Measurements from ENCODE around the gene ME3. TPM values are rescaled to one million over a fixed set of nuclear protein-coding genes. Genes with fewer than 3 reads are reported as not detected.
A peak's percentile ranks its signal among the peaks of the same experiment; 100 is the strongest.

The ME3 gene
- total RNA-seq, 2 experiments from 2014 or later: 0.66 to 1.0 TPM

- Mint-ChIP-seq H3K4me1 (ENCODE audit: low read depth) (no peaks in the 10 kb centered on the region), H3K36me3 (ENCODE audit: low read depth) (peaks cover 3% of the 10 kb centered on the region), H3K4me3 (no peak overlapping the region), H3K27ac (no peak overlapping the region), H3K9me3 (ENCODE audit: insufficient read depth) (no peaks in the 10 kb centered on the region), H3K27me3 (ENCODE audit: low read depth) (peaks cover 27% of the 10 kb centered on the region)
- ChIA-PET POLR2A (no interaction called here), CTCF (interaction anchor here (1.3 kb wide), 1 partner anchor 36 kb away, joined by 4 read pairs; no protein-coding TSS in a partner anchor)
- ATAC-seq (no peak), DNase-seq (no peak)
Measured at GRCh38 chr11:86644291-86644690, 28.1 kb downstream of the ME3 start.

GRCh38 chr11:86641537-86642261 is 30.7 kb downstream of the ME3 start:
- Mint-ChIP-seq H3K4me1 (ENCODE audit: low read depth) (peaks cover 13% of the 10 kb centered on the region), H3K27me3 (ENCODE audit: low read depth) (peaks cover 31% of the 10 kb centered on the region), H3K27ac (no peak overlapping the region), H3K9me3 (ENCODE audit: insufficient read depth) (peaks cover 10% of the 10 kb centered on the region), H3K4me3 (no peak overlapping the region), H3K36me3 (ENCODE audit: low read depth) (peaks cover 9% of the 10 kb centered on the region)
- DNase-seq: no peak
- CTCF ChIA-PET: no interaction called here
- POLR2A ChIA-PET: no interaction called here
- no peak for ATAC-seq

GRCh38 chr11:86639137-86639536 is 33.3 kb downstream of the ME3 start:
- Mint-ChIP-seq H3K9me3 (ENCODE audit: insufficient read depth) (peaks cover 10% of the 10 kb centered on the region), H3K27me3 (ENCODE audit: low read depth) (peaks cover 30% of the 10 kb centered on the region), H3K27ac (no peak overlapping the region), H3K4me1 (ENCODE audit: low read depth) (peaks cover 13% of the 10 kb centered on the region), H3K36me3 (ENCODE audit: low read depth) (peaks cover 9% of the 10 kb centered on the region), H3K4me3 (no peak overlapping the region)
- ATAC-seq (no peak), DNase-seq (no peak)
- ChIA-PET POLR2A (no interaction called here), CTCF (no interaction called here)

- peaks cover 10% of the 10 kb centered on the region for H3K9me3 Mint-ChIP-seq (ENCODE audit: insufficient read depth)
- ATAC-seq: no peak
Measured at GRCh38 chr11:86638673-86639072, 33.7 kb downstream of the ME3 start.

GRCh38 chr11:86637988-86638387 is 34.4 kb downstream of the ME3 start:
- H3K4me1 Mint-ChIP-seq (ENCODE audit: low read depth): peaks cover 13% of the 10 kb centered on the region
- H3K27ac Mint-ChIP-seq: no peak overlapping the region
- POLR2A ChIA-PET: no interaction called here

More at GRCh38 chr11:86638673-86639072, 33.7 kb downstream of the ME3 start:
- Mint-ChIP-seq H3K4me3 (no peak overlapping the region), H3K36me3 (ENCODE audit: low read depth) (peaks cover 9% of the 10 kb centered on the region), H3K4me1 (ENCODE audit: low read depth) (peaks cover 13% of the 10 kb centered on the region), H3K27ac (no peak overlapping the region), H3K27me3 (ENCODE audit: low read depth) (peaks cover 33% of the 10 kb centered on the region)
- ChIA-PET CTCF (interaction anchor here (0.9 to 1.2 kb wide), 3 partner anchors 11 to 31 kb away, joined by 3 read pairs; no protein-coding TSS in a partner anchor), POLR2A (no interaction called here)
- no peak for DNase-seq

GRCh38 chr11:86636275-86636674 is 36.1 kb downstream of the ME3 start:
- no peak for DNase-seq
- Mint-ChIP-seq H3K27ac (no peak overlapping the region), H3K4me1 (ENCODE audit: low read depth) (peaks cover 16% of the 10 kb centered on the region), H3K4me3 (no peak overlapping the region), H3K27me3 (ENCODE audit: low read depth) (peaks cover 32% of the 10 kb centered on the region), H3K9me3 (ENCODE audit: insufficient read depth) (peaks cover 10% of the 10 kb centered on the region), H3K36me3 (ENCODE audit: low read depth) (peaks cover 9% of the 10 kb centered on the region)
- no peak for ATAC-seq
- CTCF ChIA-PET: interaction anchor here (1.2 kb wide), 1 partner anchor 28 kb away, joined by 4 read pairs; no protein-coding TSS in a partner anchor
- POLR2A ChIA-PET: no interaction called here

More at GRCh38 chr11:86637988-86638387, 34.4 kb downstream of the ME3 start:
- ATAC-seq: peak; percentile 80
- H3K9me3 Mint-ChIP-seq (ENCODE audit: insufficient read depth): peaks cover 10% of the 10 kb centered on the region
- H3K4me3 Mint-ChIP-seq: no peak overlapping the region
- DNase-seq: peak; percentile 50
- H3K36me3 Mint-ChIP-seq (ENCODE audit: low read depth): peaks cover 9% of the 10 kb centered on the region
- CTCF ChIA-PET: interaction anchor here (0.9 to 1.2 kb wide), 3 partner anchors 10 to 30 kb away, joined by 3 read pairs; no protein-coding TSS in a partner anchor
- peaks cover 33% of the 10 kb centered on the region for H3K27me3 Mint-ChIP-seq (ENCODE audit: low read depth)

- no peak overlapping the region for H3K4me3 Mint-ChIP-seq
- no peaks in the 10 kb centered on the region for H3K36me3 Mint-ChIP-seq (ENCODE audit: low read depth)
- peaks cover 10% of the 10 kb centered on the region for H3K4me1 Mint-ChIP-seq (ENCODE audit: low read depth)
- no peak overlapping the region for H3K27ac Mint-ChIP-seq
- POLR2A ChIA-PET: no interaction called here
- peaks cover 14% of the 10 kb centered on the region for H3K27me3 Mint-ChIP-seq (ENCODE audit: low read depth)
- H3K9me3 Mint-ChIP-seq (ENCODE audit: insufficient read depth): no peaks in the 10 kb centered on the region
- CTCF ChIA-PET: no interaction called here
- DNase-seq: peak; percentile 47
- ATAC-seq: peak; percentile 49
Measured at GRCh38 chr11:86632499-86633269, 39.7 kb downstream of the ME3 start.

- ATAC-seq (no peak), DNase-seq (no peak)
- Mint-ChIP-seq H3K27me3 (ENCODE audit: low read depth) (peaks cover 13% of the 10 kb centered on the region), H3K36me3 (ENCODE audit: low read depth) (no peaks in the 10 kb centered on the region), H3K27ac (no peak overlapping the region), H3K9me3 (ENCODE audit: insufficient read depth) (no peaks in the 10 kb centered on the region), H3K4me1 (ENCODE audit: low read depth) (peaks cover 3% of the 10 kb centered on the region), H3K4me3 (no peak overlapping the region)
- CTCF ChIA-PET: no interaction called here
- POLR2A ChIA-PET: no interaction called here
Measured at GRCh38 chr11:86630229-86630981, 42.0 kb downstream of the ME3 start.

- Mint-ChIP-seq H3K9me3 (ENCODE audit: insufficient read depth) (no peaks in the 10 kb centered on the region), H3K36me3 (ENCODE audit: low read depth) (no peaks in the 10 kb centered on the region), H3K27ac (no peak overlapping the region), H3K4me3 (no peak overlapping the region), H3K4me1 (ENCODE audit: low read depth) (peaks cover 3% of the 10 kb centered on the region), H3K27me3 (ENCODE audit: low read depth) (peaks cover 14% of the 10 kb centered on the region)
- ATAC-seq (no peak), DNase-seq (no peak)
- ChIA-PET CTCF (interaction anchor here (2.5 kb wide), 1 partner anchor 21 kb away, joined by 11 read pairs; no protein-coding TSS in a partner anchor), POLR2A (no interaction called here)
Measured at GRCh38 chr11:86629045-86629706, 43.2 kb downstream of the ME3 start.

GRCh38 chr11:86627776-86628455 is 44.5 kb downstream of the ME3 start:
- Mint-ChIP-seq H3K9me3 (ENCODE audit: insufficient read depth) (no peaks in the 10 kb centered on the region), H3K4me3 (no peak overlapping the region), H3K27me3 (ENCODE audit: low read depth) (peaks cover 8% of the 10 kb centered on the region), H3K27ac (no peak overlapping the region), H3K36me3 (ENCODE audit: low read depth) (no peaks in the 10 kb centered on the region), H3K4me1 (ENCODE audit: low read depth) (peaks cover 3% of the 10 kb centered on the region)
- ChIA-PET CTCF (interaction anchor here (1.2 to 2.5 kb wide), 2 partner anchors 10 to 19 kb away, joined by 3 to 11 read pairs; no protein-coding TSS in a partner anchor), POLR2A (interaction anchor here (0.6 kb wide), 1 partner anchor 94 kb away, joined by 3 read pairs; no protein-coding TSS in a partner anchor)
- DNase-seq: no peak
- no peak for ATAC-seq

GRCh38 chr11:86625981-86626380 is 46.4 kb downstream of the ME3 start:
- H3K36me3 Mint-ChIP-seq (ENCODE audit: low read depth): no peaks in the 10 kb centered on the region
- H3K9me3 Mint-ChIP-seq (ENCODE audit: insufficient read depth): no peaks in the 10 kb centered on the region
- ChIA-PET POLR2A (no interaction called here), CTCF (interaction anchor here (1.2 kb wide), 1 partner anchor 18 kb away, joined by 3 read pairs; no protein-coding TSS in a partner anchor)
- no peak overlapping the region for H3K27ac Mint-ChIP-seq
- no peak for DNase-seq
- peaks cover 8% of the 10 kb centered on the region for H3K27me3 Mint-ChIP-seq (ENCODE audit: low read depth)
- H3K4me1 Mint-ChIP-seq (ENCODE audit: low read depth): no peaks in the 10 kb centered on the region
- no peak overlapping the region for H3K4me3 Mint-ChIP-seq
- no peak for ATAC-seq
